ENCODE measurements around the gene TTYH3.

DNA sequence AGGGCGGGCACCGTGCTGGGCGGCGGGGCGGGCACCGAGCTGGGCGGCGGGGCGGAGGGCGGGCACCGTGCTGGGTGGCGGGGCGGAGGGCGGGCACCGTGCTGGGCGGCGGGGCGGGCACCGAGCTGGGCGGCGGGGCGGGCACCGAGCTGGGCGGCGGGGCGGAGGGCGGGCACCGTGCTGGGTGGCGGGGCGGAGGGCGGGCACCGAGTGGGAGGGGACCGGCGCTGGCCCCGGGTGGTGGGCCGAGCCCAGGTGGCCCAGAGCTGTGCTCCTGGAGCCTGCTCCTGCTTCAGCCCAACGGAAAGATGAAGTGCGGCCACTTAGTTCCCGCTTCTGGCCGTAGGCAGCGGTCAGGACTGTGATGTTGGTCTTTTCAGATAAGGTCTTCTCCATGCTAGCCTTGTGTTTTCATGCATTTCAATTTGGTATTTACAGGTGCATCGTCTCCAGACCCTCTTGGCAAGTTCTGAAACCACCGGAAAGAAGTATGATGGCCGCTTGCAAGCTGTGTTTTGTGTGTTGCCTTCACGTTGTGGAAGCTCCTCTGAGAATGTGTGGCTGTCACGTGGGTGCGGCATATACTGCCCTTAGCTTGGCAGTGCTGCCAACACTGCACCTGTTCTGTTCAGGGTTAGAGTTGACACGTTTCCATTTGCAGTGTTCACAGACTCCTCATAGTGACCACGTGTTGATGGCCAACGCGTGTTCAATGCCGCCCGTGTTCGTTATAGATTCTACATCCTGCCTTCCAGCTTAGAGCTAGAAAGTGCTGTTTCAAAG lies 47.8 kb upstream of the TTYH3 start:
- TF ChIP-seq, protein P1, sequence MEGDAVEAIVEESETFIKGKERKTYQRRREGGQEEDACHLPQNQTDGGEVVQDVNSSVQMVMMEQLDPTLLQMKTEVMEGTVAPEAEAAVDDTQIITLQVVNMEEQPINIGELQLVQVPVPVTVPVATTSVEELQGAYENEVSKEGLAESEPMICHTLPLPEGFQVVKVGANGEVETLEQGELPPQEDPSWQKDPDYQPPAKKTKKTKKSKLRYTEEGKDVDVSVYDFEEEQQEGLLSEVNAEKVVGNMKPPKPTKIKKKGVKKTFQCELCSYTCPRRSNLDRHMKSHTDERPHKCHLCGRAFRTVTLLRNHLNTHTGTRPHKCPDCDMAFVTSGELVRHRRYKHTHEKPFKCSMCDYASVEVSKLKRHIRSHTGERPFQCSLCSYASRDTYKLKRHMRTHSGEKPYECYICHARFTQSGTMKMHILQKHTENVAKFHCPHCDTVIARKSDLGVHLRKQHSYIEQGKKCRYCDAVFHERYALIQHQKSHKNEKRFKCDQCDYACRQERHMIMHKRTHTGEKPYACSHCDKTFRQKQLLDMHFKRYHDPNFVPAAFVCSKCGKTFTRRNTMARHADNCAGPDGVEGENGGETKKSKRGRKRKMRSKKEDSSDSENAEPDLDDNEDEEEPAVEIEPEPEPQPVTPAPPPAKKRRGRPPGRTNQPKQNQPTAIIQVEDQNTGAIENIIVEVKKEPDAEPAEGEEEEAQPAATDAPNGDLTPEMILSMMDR (IDR thresholded peaks at IDR 0.05; ENCODE audit: low read depth, low read length, poor library complexity, severe bottlenecking), result no peak
- no peak for TF ChIP-seq EZH2phosphoT487 (IDR thresholded peaks at IDR 0.05; ENCODE audit: borderline replicate concordance, low read length)

Data from DOHH2 (cell line).